Uterus (tissue), 4 donors: Measurements from ENCODE around the gene ARID2. TPM values are rescaled to one million over a fixed set of nuclear protein-coding genes. Genes with fewer than 3 reads are reported as not detected.
A peak's percentile ranks its signal among the peaks of the same experiment; 100 is the strongest.

Source experiments
- DNase-seq, 2 donors: peaks; one replicate each; pipeline ENCODE4 v3.0.0-alpha.2; 2019 to 2020
- H3K27ac ChIP-seq, 2 donors: fragments of 200-600 bp; sonication (generic); 1 replicate in 1 of 2; 2 replicates in 1 of 2; pipeline ENCODE4 v1.5.1; 2016 to 2018
- H3K27me3 ChIP-seq, 2 donors: fragments of 200-600 bp; sonication (generic); one replicate each; pipeline ENCODE4 v1.5.1; 2018 to 2019; ENCODE audit warnings: control low read depth in 1 of 2
- H3K36me3 ChIP-seq, 2 donors: fragments of 200-600 bp; sonication (generic); one replicate each; pipeline ENCODE4 v1.5.1; 2019; ENCODE audit warnings: control low read depth in 1 of 2
- H3K4me1 ChIP-seq, 2 donors: fragments of 200-600 bp; sonication (generic); one replicate each; pipeline ENCODE4 v1.5.1; 2018 to 2019; ENCODE audit warnings: control low read depth in 1 of 2
- H3K4me3 ChIP-seq, 2 donors: fragments of 200-600 bp; sonication (generic); 1 replicate in 1 of 2; 2 replicates in 1 of 2; pipeline ENCODE4 v1.5.1; 2018 to 2019; ENCODE audit warnings: mild to moderate bottlenecking in 1 of 2
- H3K9me3 ChIP-seq, 2 donors: fragments of 200-600 bp; sonication (generic); one replicate each; pipeline ENCODE4 v1.5.1; 2019; ENCODE audit warnings: control low read depth in 1 of 2
- CTCF ChIP-seq, 4 experiments: fragments of 200-600 bp in 2 of 4; fragments of 450-650 bp in 2 of 4; sonication (generic) in 2 of 4; IDR thresholded peaks; one replicate each; pipeline ENCODE4 v1.5.1; 2016 to 2019; ENCODE audit warnings: antibody characterized with exemption in 4 of 4, mild to moderate bottlenecking in 2 of 4, moderate library complexity in 1 of 4
- POLR2A ChIP-seq, 2 donors: fragments of 450-650 bp; IDR thresholded peaks; one replicate each; pipeline ENCODE4 v1.6.1; 2016; ENCODE audit warnings: antibody characterized with exemption in 2 of 2, mild to moderate bottlenecking in 1 of 2, moderate library complexity in 1 of 2
- intact Hi-C: fragments of 100-400 bp; cut with DNase I; formaldehyde crosslinking; loops from one replicate; pipeline ENCODE4 v1.15.1; 2023; ENCODE audit warnings: low total_unique reads
- total RNA-seq, 4 donors: library from RNA; depleted of rRNA in 3 of 4; stranded (reverse); fragments of >200 nt in 3 of 4; gene quantifications; one replicate each; pipeline versions ENCODE4 v1.1.0 to v1.2.4, GENCODE V29; 2014 to 2023
- donor health status: DM: yes; HTN: yes; CAD: no.

ARID2 gene
- total RNA-seq, 4 donors from 2014 or later = 24.3 to 112 (median 56.8) TPM

GRCh38 chr12:45720069-45720468, 9.4 kb upstream of the ARID2 start:
- intact Hi-C loops = no loop called here
- Histone ChIP-seq H3K9me3 (no peaks in the 10 kb centered on the region), H3K4me1 (peaks cover 6 to 12% of the 10 kb centered on the region in 2 donors), H3K27me3 (no peaks in the 10 kb centered on the region), H3K36me3 (no peaks in the 10 kb centered on the region), H3K4me3 (no peak overlapping the region), H3K27ac (no peak overlapping the region)
- no peak for DNase-seq
- TF ChIP-seq POLR2A (IDR thresholded peaks at IDR 0.05) = no peak
- no peak for TF ChIP-seq CTCF (IDR thresholded peaks at IDR 0.05)

GRCh38 chr12:45721369-45721768, 8.1 kb upstream of the ARID2 start:
- no peaks in the 10 kb centered on the region for H3K36me3 ChIP-seq
- no peak overlapping the region for H3K27ac ChIP-seq
- no peaks in the 10 kb centered on the region for H3K27me3 ChIP-seq
- H3K9me3 ChIP-seq = no peaks in the 10 kb centered on the region
- TF ChIP-seq POLR2A (IDR thresholded peaks at IDR 0.05) (no peak), CTCF (IDR thresholded peaks at IDR 0.05) (no peak)
- no peak for DNase-seq
- peaks cover 6 to 15% of the 10 kb centered on the region in 2 donors for H3K4me1 ChIP-seq
- no peak overlapping the region for H3K4me3 ChIP-seq
- intact Hi-C loops = no loop called here

DNA sequence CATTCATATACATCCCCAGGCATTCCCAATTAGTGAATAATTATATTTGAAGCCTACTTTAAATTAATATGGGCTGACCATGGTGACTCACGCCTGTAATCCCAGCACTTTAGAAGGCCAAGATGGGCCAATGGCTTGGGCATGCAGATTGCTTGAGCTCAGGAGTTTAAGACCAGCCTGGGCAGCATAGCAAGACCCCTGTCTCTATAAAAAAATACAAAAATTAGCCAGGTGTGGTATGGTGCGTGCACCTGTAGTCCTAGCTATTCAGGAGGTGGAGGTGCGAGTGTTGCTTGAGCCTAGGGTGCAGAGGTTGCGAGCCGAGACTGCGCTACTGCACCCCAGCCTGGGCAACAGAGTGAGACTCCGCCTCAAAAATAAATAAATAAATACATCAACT, 7.6 kb upstream of the ARID2 start:
- TF ChIP-seq POLR2A (IDR thresholded peaks at IDR 0.05) (no peak), CTCF (IDR thresholded peaks at IDR 0.05) (no peak)
- no peak overlapping the region for H3K4me3 ChIP-seq
- H3K27me3 ChIP-seq = no peaks in the 10 kb centered on the region
- H3K27ac ChIP-seq = no peak overlapping the region
- intact Hi-C loops = no loop called here
- H3K4me1 ChIP-seq = peaks cover 6 to 15% of the 10 kb centered on the region in 2 donors
- DNase-seq = no peak
- H3K36me3 ChIP-seq = no peaks in the 10 kb centered on the region
- H3K9me3 ChIP-seq = no peaks in the 10 kb centered on the region

DNA sequence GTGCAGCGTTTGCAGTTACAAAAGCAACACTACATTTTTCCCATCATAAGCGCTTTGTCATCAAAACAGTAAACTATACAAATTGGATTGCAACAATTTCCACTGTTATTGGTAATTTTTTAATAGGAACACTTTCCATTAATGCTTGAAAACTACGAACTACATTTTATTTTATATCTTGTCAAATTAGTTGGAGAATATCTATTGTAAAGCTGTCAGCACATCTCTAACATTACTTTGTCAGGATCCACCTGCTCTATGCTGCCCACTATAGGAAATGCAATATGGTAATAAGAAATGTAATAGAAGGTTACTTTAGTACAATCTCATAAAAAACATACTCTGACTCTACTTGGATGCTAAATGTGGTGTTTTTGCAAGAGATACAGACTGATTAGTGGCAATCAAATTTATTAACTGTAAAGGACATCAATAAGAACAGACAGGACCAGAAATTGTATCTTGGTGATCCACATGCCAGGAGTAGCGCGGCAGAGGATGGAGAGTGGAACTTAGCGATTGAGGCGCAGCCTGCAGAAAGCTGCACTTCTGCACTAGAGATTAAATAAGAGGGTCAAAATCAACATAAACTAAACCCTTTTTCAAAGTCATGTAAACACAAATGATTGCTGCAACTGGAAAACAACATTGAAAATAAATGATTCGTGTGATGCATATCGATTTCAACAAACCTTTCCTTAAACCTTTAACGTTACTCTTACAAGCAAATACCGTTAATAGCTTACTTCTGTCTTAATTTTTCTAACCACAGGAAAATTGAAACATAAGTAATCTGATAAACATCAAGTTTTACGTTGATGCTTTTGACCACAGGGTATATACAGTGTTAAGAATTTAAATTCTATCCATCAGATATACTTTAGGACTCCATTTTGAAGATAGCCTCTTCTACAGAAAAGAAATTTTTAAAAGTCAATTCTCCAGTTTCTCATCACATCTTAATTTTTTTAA, 3.6 kb upstream of the ARID2 start:
- peak overlapping the region; percentile 99 to 100 for H3K27ac ChIP-seq
- peaks cover 6 to 15% of the 10 kb centered on the region in 2 donors for H3K4me1 ChIP-seq
- no peak for DNase-seq
- peak overlapping the region; percentile 83 to 93 for H3K4me3 ChIP-seq
- TF ChIP-seq POLR2A (IDR thresholded peaks at IDR 0.05) = no peak
- TF ChIP-seq CTCF (IDR thresholded peaks at IDR 0.05) = peak; percentile 62 to 87 (median 66)
- H3K36me3 ChIP-seq = no peaks in the 10 kb centered on the region
- H3K9me3 ChIP-seq = no peaks in the 10 kb centered on the region
- intact Hi-C loops = no loop called here
- H3K27me3 ChIP-seq = no peaks in the 10 kb centered on the region

- intact Hi-C loops = no loop called here
- Histone ChIP-seq H3K4me3 (peak overlapping the region; percentile 83 to 93), H3K27me3 (no peaks in the 10 kb centered on the region), H3K9me3 (no peaks in the 10 kb centered on the region), H3K4me1 (peaks cover 6 to 15% of the 10 kb centered on the region in 2 donors), H3K36me3 (no peaks in the 10 kb centered on the region), H3K27ac (peak overlapping the region; percentile 99 to 100)
- TF ChIP-seq CTCF (IDR thresholded peaks at IDR 0.05) (no peak), POLR2A (IDR thresholded peaks at IDR 0.05) (no peak)
- DNase-seq = peak; percentile 58 to 63
Measured at GRCh38 chr12:45726603-45727300, 2.8 kb upstream of the ARID2 start.
